ENCODE results near the gene UBR1. TPM values are rescaled to one million over a fixed set of nuclear protein-coding genes. Genes with fewer than 3 reads are reported as not detected.

The UBR1 gene
- polyA plus RNA-seq, 1 donor from 2014 or later, result 33.5 TPM

DNA sequence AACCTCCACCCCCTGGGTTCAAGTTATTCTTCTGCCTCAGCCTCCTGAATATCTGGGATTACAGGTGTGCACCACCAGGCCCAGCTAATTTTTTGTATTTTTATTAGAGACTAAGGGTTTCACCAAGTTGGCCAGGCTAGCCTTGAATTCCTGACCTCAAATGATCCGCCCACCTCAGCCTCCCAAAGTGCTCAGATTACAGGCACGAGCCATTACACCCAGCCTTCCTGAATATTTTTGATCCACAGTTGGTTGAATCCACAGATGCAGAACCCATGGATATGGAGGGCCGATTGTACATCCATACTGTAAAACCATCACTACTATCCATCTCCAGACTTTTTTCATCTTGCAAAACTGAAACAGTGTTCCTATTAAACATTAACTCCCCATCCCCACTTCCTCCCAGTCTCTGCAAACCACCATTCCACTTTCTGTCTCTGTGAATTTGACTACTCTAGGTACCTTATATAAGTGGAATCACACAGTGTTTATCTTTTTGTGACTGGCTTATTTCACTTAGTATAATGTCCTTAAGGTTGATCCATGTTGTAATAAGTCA lies 19.3 kb upstream of the UBR1 start:
- Histone ChIP-seq H3K27me3 (ENCODE audit: insufficient read depth, low read depth, low read length) (no peaks in the 10 kb centered on the region), H3K36me3 (ENCODE audit: insufficient read depth, low read length) (no peaks in the 10 kb centered on the region), H4K20me1 (ENCODE audit: insufficient read depth) (no peaks in the 10 kb centered on the region), H3K4me2 (ENCODE audit: low read length) (no peak overlapping the region), H2AFZ (ENCODE audit: low read depth, low read length) (no peak overlapping the region), H3K4me3 (ENCODE audit: low read length) (no peak overlapping the region), H3F3A (ENCODE audit: insufficient read depth, low read length, poor library complexity, severe bottlenecking) (no peaks in the 10 kb centered on the region), H3K9ac (ENCODE audit: low read length) (no peak overlapping the region), H3K9me3 (ENCODE audit: low read length) (no peaks in the 10 kb centered on the region), H3K27ac (ENCODE audit: low read length) (no peak overlapping the region), H3K9me2 (ENCODE audit: insufficient read depth, low read length) (no peaks in the 10 kb centered on the region), H3K79me2 (replicated peaks; ENCODE audit: insufficient read depth, low read length) (no peaks in the 10 kb centered on the region)
- no peak for TF ChIP-seq REST (IDR thresholded peaks at IDR 0.05; ENCODE audit: borderline replicate concordance)
- TF ChIP-seq SMC3 (conservative IDR thresholded peaks at IDR 0.05; ENCODE audit: poor library complexity), result no peak
- TF ChIP-seq EZH2 (IDR thresholded peaks at IDR 0.05; ENCODE audit: borderline replicate concordance, insufficient read depth, low read length, poor library complexity, severe bottlenecking), result no peak
- TF ChIP-seq CTCF (IDR thresholded peaks at IDR 0.05; ENCODE audit: poor library complexity, severe bottlenecking), result no peak
- TF ChIP-seq RAD21 (conservative IDR thresholded peaks at IDR 0.05), result no peak
- TF ChIP-seq EP300 (conservative IDR thresholded peaks at IDR 0.05; ENCODE audit: poor library complexity, severe bottlenecking), result no peak
- no peak for TF ChIP-seq POLR2AphosphoS5 (IDR thresholded peaks at IDR 0.05)
- TF ChIP-seq TAF1 (IDR thresholded peaks at IDR 0.05; ENCODE audit: low read depth), result no peak
- TF ChIP-seq MXI1 (conservative IDR thresholded peaks at IDR 0.05; ENCODE audit: poor library complexity, severe bottlenecking), result no peak

DNA sequence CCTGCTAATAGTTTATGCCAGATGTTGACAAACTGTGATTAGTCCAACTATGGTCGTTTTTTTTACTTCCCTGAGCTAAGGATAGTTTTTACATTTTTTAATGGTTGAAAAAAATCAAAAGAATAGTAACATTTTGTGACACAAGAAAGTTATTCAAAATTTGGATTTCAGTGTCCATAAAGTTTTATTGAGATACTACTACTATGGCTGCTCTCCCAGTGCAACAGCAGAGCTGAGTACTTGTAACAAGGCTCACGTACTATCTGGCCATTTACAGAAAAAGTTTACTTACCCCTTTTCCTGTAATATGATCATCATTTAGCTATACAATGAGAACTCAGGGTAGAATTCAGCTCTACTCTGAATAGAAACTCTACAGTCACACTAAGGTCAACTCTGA lies 16.0 kb upstream of the UBR1 start:
- H3K27ac ChIP-seq (ENCODE audit: low read length), result peak overlapping the region; percentile 90
- no peak overlapping the region for H2AFZ ChIP-seq (ENCODE audit: low read depth, low read length)
- peaks cover 5% of the 10 kb centered on the region for H3K27me3 ChIP-seq (ENCODE audit: insufficient read depth, low read depth, low read length)
- peak overlapping the region; percentile 69 for H3K4me3 ChIP-seq (ENCODE audit: low read length)
- H3K9me2 ChIP-seq (ENCODE audit: insufficient read depth, low read length), result no peaks in the 10 kb centered on the region
- H4K20me1 ChIP-seq (ENCODE audit: insufficient read depth), result no peaks in the 10 kb centered on the region
- H3K36me3 ChIP-seq (ENCODE audit: insufficient read depth, low read length), result no peaks in the 10 kb centered on the region
- peak overlapping the region; percentile 88 for H3K4me2 ChIP-seq (ENCODE audit: low read length)
- H3K9me3 ChIP-seq (ENCODE audit: low read length), result no peaks in the 10 kb centered on the region
- H3F3A ChIP-seq (ENCODE audit: insufficient read depth, low read length, poor library complexity, severe bottlenecking), result no peaks in the 10 kb centered on the region
- no peaks in the 10 kb centered on the region for H3K79me2 ChIP-seq (replicated peaks; ENCODE audit: insufficient read depth, low read length)
- H3K9ac ChIP-seq (ENCODE audit: low read length), result no peak overlapping the region
- no peak for TF ChIP-seq EP300 (conservative IDR thresholded peaks at IDR 0.05; ENCODE audit: poor library complexity, severe bottlenecking)
- TF ChIP-seq RAD21 (conservative IDR thresholded peaks at IDR 0.05), result no peak
- TF ChIP-seq POLR2AphosphoS5 (IDR thresholded peaks at IDR 0.05), result no peak
